SK-N-MC (cell line): ENCODE data around the gene MRPL44.

Source experiments
- DNase-seq: peaks from one replicate; pipeline ENCODE4 v3.0.0-alpha.2; 2011; ENCODE audit warnings: low read depth, low spot score
- H3K27ac ChIP-seq: fragments of 200-600 bp; sonication (generic); 2 replicates; pipeline ENCODE4 v1.5.1; 2016; ENCODE audit warnings: mixed run types
- H3K36me3 ChIP-seq: fragments of 200-600 bp; sonication (generic); 2 replicates; pipeline ENCODE4 v1.6.1; 2017; ENCODE audit warnings: antibody characterized with exemption, low read length, mixed read lengths; ENCODE audit not compliant: insufficient read depth
- H3K4me3 ChIP-seq: fragments of 200-600 bp; sonication (generic); 2 replicates; pipeline ENCODE4 v1.5.1; 2016
- H3K9ac ChIP-seq: fragments of 200-600 bp; sonication (generic); 2 replicates; pipeline ENCODE4 v1.8.0; 2017; ENCODE audit warnings: mixed run types, mixed read lengths; ENCODE audit not compliant: insufficient read length
- H3K9me3 ChIP-seq: fragments of 200-600 bp; sonication (generic); 2 replicates; pipeline ENCODE4 v1.6.1; 2017; ENCODE audit warnings: low read depth, mild to moderate bottlenecking, antibody characterized with exemption, low read length, moderate library complexity, mixed read lengths
- EZH2 ChIP-seq: fragments of 200-600 bp; sonication (generic); IDR thresholded peaks from one replicate; pipeline ENCODE4 v1.6.1; 2017; ENCODE audit warnings: antibody characterized with exemption
- FOXP2 ChIP-seq: optimal IDR thresholded peaks from 2 replicates; pipeline ENCODE3; 2011; ENCODE audit warnings: mild to moderate bottlenecking, moderate library complexity; ENCODE audit not compliant: insufficient read depth; ENCODE audit errors: extremely low read length, control extremely low read depth
- POLR2AphosphoS5 ChIP-seq: IDR thresholded peaks from 2 replicates; pipeline ENCODE4 v1.6.1; 2012; ENCODE audit warnings: mild to moderate bottlenecking, low read depth, low read length, borderline replicate concordance

MRPL44 gene

GRCh38 chr2:223957092-223957851, at the start of gene MRPL44:
Gene MRPL44, plus strand, starts transcription at chr2:223957463. Its CDS starts 10 bp downstream, at chr2:223957473.
- peak; percentile 84 for DNase-seq
- TF ChIP-seq EZH2 (no peak), FOXP2 (no peak), POLR2AphosphoS5 (peak; percentile 88)
- Histone ChIP-seq H3K27ac (0 out of 2 replicates have a peak within 1 kb of the TSS, but pooled peaks have one; percentile 63), H3K9ac (peak within 1 kb of the TSS; percentile 95), H3K4me3 (peak within 1 kb of the TSS; percentile 95), H3K9me3 (no peaks in the 10 kb centered on the region), H3K36me3 (peaks cover 36% of the 10 kb centered on the region)

- peaks cover 30% of the 10 kb centered on the region for H3K36me3 ChIP-seq
- no peaks in the 10 kb centered on the region for H3K9me3 ChIP-seq
- H3K4me3 ChIP-seq, result no peak overlapping the region
- H3K9ac ChIP-seq, result no peak overlapping the region
- no peak for DNase-seq
- H3K27ac ChIP-seq, result no peak overlapping the region
- TF ChIP-seq POLR2AphosphoS5 (no peak), FOXP2 (no peak), EZH2 (no peak)
Measured at GRCh38 chr2:223908304-223908998, 48.8 kb upstream of the MRPL44 start.

GRCh38 chr2:223909001-223909741, 48.1 kb upstream of the MRPL44 start:
- no peak for DNase-seq
- H3K36me3 ChIP-seq, result peaks cover 27% of the 10 kb centered on the region
- H3K27ac ChIP-seq, result no peak overlapping the region
- H3K9ac ChIP-seq, result no peak overlapping the region
- no peak overlapping the region for H3K4me3 ChIP-seq
- no peaks in the 10 kb centered on the region for H3K9me3 ChIP-seq
- TF ChIP-seq FOXP2, result no peak
- no peak for TF ChIP-seq POLR2AphosphoS5
- no peak for TF ChIP-seq EZH2

GRCh38 chr2:223914324-223914723, 42.9 kb upstream of the MRPL44 start:
- Histone ChIP-seq H3K9me3 (no peaks in the 10 kb centered on the region), H3K4me3 (no peak overlapping the region), H3K9ac (no peak overlapping the region), H3K36me3 (peaks cover 43% of the 10 kb centered on the region), H3K27ac (no peak overlapping the region)
- no peak for DNase-seq
- TF ChIP-seq EZH2, result no peak
- no peak for TF ChIP-seq POLR2AphosphoS5
- TF ChIP-seq FOXP2, result no peak

- Histone ChIP-seq H3K4me3 (no peak overlapping the region), H3K9ac (no peak overlapping the region), H3K27ac (no peak overlapping the region), H3K36me3 (peaks cover 43% of the 10 kb centered on the region), H3K9me3 (no peaks in the 10 kb centered on the region)
- DNase-seq, result no peak
- TF ChIP-seq FOXP2 (no peak), EZH2 (no peak), POLR2AphosphoS5 (no peak)
Measured at GRCh38 chr2:223915071-223915470, 42.2 kb upstream of the MRPL44 start.

- Histone ChIP-seq H3K4me3 (no peak overlapping the region), H3K9ac (no peak overlapping the region), H3K27ac (no peak overlapping the region), H3K36me3 (peaks cover 43% of the 10 kb centered on the region), H3K9me3 (no peaks in the 10 kb centered on the region)
- TF ChIP-seq EZH2, result no peak
- TF ChIP-seq POLR2AphosphoS5, result no peak
- no peak for TF ChIP-seq FOXP2
- DNase-seq, result no peak
Measured at GRCh38 chr2:223916181-223916920, 40.9 kb upstream of the MRPL44 start.

GRCh38 chr2:223918671-223919134, 38.6 kb upstream of the MRPL44 start:
- Histone ChIP-seq H3K36me3 (peaks cover 31% of the 10 kb centered on the region), H3K9ac (no peak overlapping the region), H3K4me3 (no peak overlapping the region), H3K27ac (no peak overlapping the region), H3K9me3 (no peaks in the 10 kb centered on the region)
- no peak for DNase-seq
- TF ChIP-seq EZH2 (no peak), FOXP2 (no peak), POLR2AphosphoS5 (no peak)
